NCI-H2029 (cell line): ENCODE measurements around the gene MELTF.

ENCODE experiments used
- DNase-seq: peaks from one replicate; lab custom pipeline; 2025; lab: John Stamatoyannopoulos, UW

MELTF gene

GRCh38 chr3:196994056-196994455, 35.6 kb downstream of the MELTF start:
- no peak for DNase-seq

- DNase-seq, result no peak
Measured at GRCh38 chr3:196992461-196993065, 37.1 kb downstream of the MELTF start.

- DNase-seq, result no peak
Measured at GRCh38 chr3:196991581-196992460, 37.8 kb downstream of the MELTF start.

- no peak for DNase-seq
Measured at GRCh38 chr3:196990601-196991007, 39.0 kb downstream of the MELTF start.

- peak; percentile 60 for DNase-seq
Measured at GRCh38 chr3:196989721-196990262, 39.8 kb downstream of the MELTF start.

GRCh38 chr3:196988241-196989029, 41.2 kb downstream of the MELTF start:
- no peak for DNase-seq

GRCh38 chr3:196987022-196987421, 42.6 kb downstream of the MELTF start:
- DNase-seq, result no peak

GRCh38 chr3:196985954-196986885, 43.4 kb downstream of the MELTF start:
- DNase-seq, result no peak

- no peak for DNase-seq
Measured at GRCh38 chr3:196985298-196985697, 44.3 kb downstream of the MELTF start.

- DNase-seq, result no peak
Measured at GRCh38 chr3:196983186-196983585, 46.4 kb downstream of the MELTF start.

GRCh38 chr3:196981657-196982056, 48.0 kb downstream of the MELTF start:
- no peak for DNase-seq

GRCh38 chr3:196979545-196979944, 50.1 kb downstream of the MELTF start:
- DNase-seq, result no peak

GRCh38 chr3:196976941-196977340, 52.7 kb downstream of the MELTF start:
- no peak for DNase-seq

- DNase-seq, result no peak
Measured at GRCh38 chr3:196975349-196975748, 54.3 kb downstream of the MELTF start.

- DNase-seq, result no peak
Measured at GRCh38 chr3:196974661-196975060, 55.0 kb downstream of the MELTF start.

- DNase-seq, result no peak
Measured at GRCh38 chr3:196971094-196971698, 58.4 kb downstream of the MELTF start.

GRCh38 chr3:196970547-196971093, 59.0 kb downstream of the MELTF start:
- DNase-seq, result no peak

- peak; percentile 34 for DNase-seq
Measured at GRCh38 chr3:196969660-196970546, 59.7 kb downstream of the MELTF start.

GRCh38 chr3:196969134-196969659, 60.4 kb downstream of the MELTF start:
- peak; percentile 21 for DNase-seq
